ENCODE data around the gene AMER2.

GRCh38 chr13:25157681-25158080 lies 14.4 kb downstream of the AMER2 start:
- TF ChIP-seq CTCF (IDR thresholded peaks at IDR 0.05) (no peak), POLR2A (IDR thresholded peaks at IDR 0.05) (no peak), POLR2AphosphoS5 (IDR thresholded peaks at IDR 0.05) (no peak)
